ENCODE measurements around the gene KCTD17. TPM values are rescaled to one million over a fixed set of nuclear protein-coding genes. Genes with fewer than 3 reads are reported as not detected.
A peak's percentile ranks its signal among the peaks of the same experiment; 100 is the strongest.

Gene KCTD17
- total and polyA plus RNA-seq, 4 donors: 22.5 to 84.2 (median 59.1) TPM

DNA sequence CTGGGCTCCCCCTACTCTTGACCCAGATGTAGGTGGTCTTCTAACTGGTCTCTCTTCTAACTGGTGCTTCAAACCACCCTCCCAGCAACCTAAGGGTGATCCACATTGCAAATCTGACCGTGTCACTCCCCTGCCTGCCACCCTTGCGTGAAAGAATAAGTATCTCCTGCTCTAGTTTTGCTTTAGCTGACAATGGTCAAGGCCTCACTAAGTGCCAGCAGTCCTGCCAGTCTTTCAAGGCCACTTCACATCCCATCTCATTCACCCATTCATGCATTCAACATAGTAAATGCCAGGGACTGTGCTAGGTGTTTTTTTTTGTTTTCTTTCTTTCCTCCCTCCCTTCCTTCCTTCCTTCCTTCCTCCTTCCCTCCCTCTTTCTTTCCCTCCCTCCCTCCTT is 2.3 kb upstream of the KCTD17 start:
- Histone ChIP-seq H3K9me3 (ENCODE audit: control insufficient read depth, insufficient read depth, low read length) (no peaks in the 10 kb centered on the region), H3K4me1 (ENCODE audit: control insufficient read depth, insufficient read depth, low read length) (peaks cover 22% of the 10 kb centered on the region), H3K27ac (ENCODE audit: low read depth, low read length) (no peak overlapping the region), H3K27me3 (ENCODE audit: control insufficient read depth, insufficient read depth, low read length) (no peaks in the 10 kb centered on the region), H3K4me3 (ENCODE audit: low read depth, low read length) (no peak overlapping the region), H3K36me3 (ENCODE audit: control insufficient read depth, insufficient read depth, low read length) (peaks cover 17% of the 10 kb centered on the region)
- DNase-seq (ENCODE audit: low read depth in 4 of 6, low spot score in 6 of 6): no peak
- 67% methylated on average over 2 of the region's 2 CpGs for WGBS (ENCODE audit: insufficient coverage)

DNA sequence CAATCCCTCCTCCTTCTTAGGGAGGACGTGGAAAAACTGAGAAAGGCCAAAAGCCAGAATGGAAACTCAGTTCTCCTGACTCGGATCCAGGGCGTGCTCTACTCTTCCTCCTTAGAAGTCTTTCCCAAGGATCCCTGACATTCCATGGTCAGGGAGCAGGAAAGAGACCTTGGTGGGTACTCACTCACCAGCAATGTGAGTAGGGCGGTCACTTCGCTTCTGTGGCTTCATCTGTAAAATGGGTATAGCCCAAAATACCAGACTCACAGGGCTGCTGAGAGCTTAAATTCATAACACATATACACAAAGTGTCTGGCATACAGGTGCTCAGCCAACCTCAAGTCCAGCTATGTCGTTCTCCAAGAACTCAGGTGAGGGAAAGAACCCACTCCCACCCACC is 629 bp upstream of the KCTD17 start:
- no peak for DNase-seq (ENCODE audit: low read depth in 4 of 6, low spot score in 6 of 6)
- Histone ChIP-seq H3K27ac (ENCODE audit: low read depth, low read length) (no peak overlapping the region), H3K36me3 (ENCODE audit: control insufficient read depth, insufficient read depth, low read length) (peaks cover 34% of the 10 kb centered on the region), H3K9me3 (ENCODE audit: control insufficient read depth, insufficient read depth, low read length) (no peaks in the 10 kb centered on the region), H3K4me3 (ENCODE audit: low read depth, low read length) (no peak overlapping the region), H3K27me3 (ENCODE audit: control insufficient read depth, insufficient read depth, low read length) (no peaks in the 10 kb centered on the region), H3K4me1 (ENCODE audit: control insufficient read depth, insufficient read depth, low read length) (peaks cover 21% of the 10 kb centered on the region)
- WGBS (ENCODE audit: insufficient coverage): 86% methylated on average over 4 of the region's 6 CpGs

DNA sequence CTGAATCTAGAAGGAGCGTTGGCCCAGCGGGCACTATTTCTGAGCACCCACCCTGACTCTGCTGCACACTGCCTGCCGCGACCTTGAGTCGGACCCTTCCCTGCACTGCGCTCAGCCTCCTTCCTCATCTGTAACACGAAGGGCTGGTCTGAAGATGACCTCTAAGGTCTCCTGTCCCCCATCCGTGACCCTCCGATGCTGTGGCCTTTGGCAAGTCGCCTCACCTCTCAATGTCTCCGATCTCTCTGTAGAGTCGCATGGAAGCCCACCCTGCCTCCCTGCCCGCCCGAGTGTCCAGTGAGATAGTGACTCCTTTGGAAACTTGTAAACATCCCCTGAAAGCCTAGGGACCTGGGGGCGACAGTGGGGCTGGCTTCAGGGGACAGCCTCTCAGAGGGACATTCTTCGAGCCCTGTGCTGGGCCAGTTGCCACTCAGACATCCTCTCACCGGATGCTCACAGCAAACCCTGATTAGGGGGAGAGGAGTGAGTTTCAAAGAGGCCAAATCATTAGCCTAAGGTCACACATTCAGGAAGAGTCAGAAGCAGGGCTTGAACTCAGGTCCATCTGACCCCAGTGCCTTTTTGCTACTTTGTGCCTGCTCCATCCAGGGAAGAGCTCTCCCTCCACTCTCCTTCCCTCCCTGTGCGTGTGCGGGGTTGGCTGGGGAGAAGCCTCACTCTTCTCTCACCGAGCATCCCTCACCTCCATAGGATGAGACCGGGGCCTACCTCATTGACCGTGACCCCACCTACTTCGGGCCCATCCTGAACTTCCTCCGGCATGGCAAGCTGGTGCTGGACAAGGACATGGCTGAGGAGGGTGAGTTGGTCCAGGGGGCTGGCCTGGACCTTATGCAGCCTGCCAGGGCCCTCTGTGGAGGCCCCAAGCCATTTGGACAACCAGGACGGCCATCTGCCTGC is 1.1 kb downstream of the KCTD17 start:
- H3K27ac ChIP-seq (ENCODE audit: low read depth, low read length): no peak overlapping the region
- WGBS (ENCODE audit: insufficient coverage): 60% methylated on average over 19 of the region's 25 CpGs
- peaks cover 51% of the 10 kb centered on the region for H3K36me3 ChIP-seq (ENCODE audit: control insufficient read depth, insufficient read depth, low read length)
- peak overlapping the region; percentile 66 for H3K4me3 ChIP-seq (ENCODE audit: low read depth, low read length)
- H3K4me1 ChIP-seq (ENCODE audit: control insufficient read depth, insufficient read depth, low read length): peaks cover 21% of the 10 kb centered on the region
- no peaks in the 10 kb centered on the region for H3K9me3 ChIP-seq (ENCODE audit: control insufficient read depth, insufficient read depth, low read length)
- H3K27me3 ChIP-seq (ENCODE audit: control insufficient read depth, insufficient read depth, low read length): no peaks in the 10 kb centered on the region
- no peak for DNase-seq (ENCODE audit: low read depth in 4 of 6, low spot score in 6 of 6)

DNA sequence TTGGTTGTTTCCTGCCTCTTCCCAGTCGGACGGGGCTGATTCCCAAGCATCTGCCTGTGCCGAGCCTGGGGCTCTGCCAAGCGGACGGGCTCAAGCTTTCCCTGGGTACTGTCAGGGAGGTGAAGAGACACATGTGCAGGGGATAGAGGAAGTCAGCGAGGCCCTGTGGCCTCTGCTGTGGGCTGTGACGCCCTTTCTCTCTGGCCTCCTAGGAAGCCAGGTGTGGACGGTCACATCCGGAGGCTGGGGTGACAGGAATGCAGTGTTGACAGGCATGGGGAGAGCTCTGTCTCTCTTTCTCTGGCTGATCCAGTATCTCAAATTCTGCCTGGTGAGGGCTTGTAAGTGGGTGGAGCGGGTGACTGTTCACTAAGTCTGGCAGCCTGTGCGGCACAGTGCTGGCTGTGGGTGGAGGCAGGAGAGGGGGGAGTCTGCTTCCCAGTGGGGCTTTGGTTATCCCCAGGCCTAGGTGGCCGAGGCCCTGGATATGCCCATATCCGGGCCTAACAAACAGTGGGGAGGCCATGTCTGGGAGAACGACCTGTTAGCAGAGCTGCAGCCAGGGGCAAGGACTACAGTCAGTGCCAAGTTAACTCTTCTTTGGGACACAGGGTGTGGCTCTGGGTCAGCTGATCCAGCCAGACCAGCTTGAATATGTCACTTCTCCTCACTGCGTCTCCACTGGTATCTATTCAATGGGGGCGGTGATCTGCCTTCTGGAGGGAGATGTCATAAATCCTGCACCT is 1.9 kb downstream of the KCTD17 start:
- H3K36me3 ChIP-seq (ENCODE audit: control insufficient read depth, insufficient read depth, low read length): peaks cover 60% of the 10 kb centered on the region

DNA sequence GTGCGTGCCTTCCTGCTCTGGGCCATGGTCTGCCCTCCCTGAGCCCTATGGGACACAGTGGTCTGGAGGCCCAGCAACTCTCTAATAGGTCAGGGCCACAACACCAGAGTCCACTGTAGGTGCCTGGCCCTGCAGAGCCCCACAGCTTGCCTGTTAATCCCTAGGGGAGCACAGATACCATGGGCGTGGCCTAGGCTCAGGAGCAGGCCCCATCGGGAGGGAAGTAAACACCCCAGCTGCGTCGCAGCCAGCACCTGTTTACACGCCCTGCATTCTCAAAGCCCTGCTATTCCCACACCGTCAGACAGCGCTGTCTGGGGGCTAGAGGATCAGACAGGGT is 2.5 kb downstream of the KCTD17 start:
- Histone ChIP-seq H3K9me3 (ENCODE audit: control insufficient read depth, insufficient read depth, low read length) (no peaks in the 10 kb centered on the region), H3K4me3 (ENCODE audit: low read depth, low read length) (no peak overlapping the region), H3K4me1 (ENCODE audit: control insufficient read depth, insufficient read depth, low read length) (peaks cover 21% of the 10 kb centered on the region), H3K27ac (ENCODE audit: low read depth, low read length) (no peak overlapping the region), H3K36me3 (ENCODE audit: control insufficient read depth, insufficient read depth, low read length) (peaks cover 65% of the 10 kb centered on the region), H3K27me3 (ENCODE audit: control insufficient read depth, insufficient read depth, low read length) (no peaks in the 10 kb centered on the region)
- DNase-seq (ENCODE audit: low read depth in 4 of 6, low spot score in 6 of 6): no peak
- 85% methylated on average over 5 of the region's 8 CpGs for WGBS (ENCODE audit: insufficient coverage)

More for the DNA sequence above, 1.9 kb downstream of the KCTD17 start:
- Histone ChIP-seq H3K27ac (ENCODE audit: low read depth, low read length) (no peak overlapping the region), H3K9me3 (ENCODE audit: control insufficient read depth, insufficient read depth, low read length) (no peaks in the 10 kb centered on the region), H3K4me1 (ENCODE audit: control insufficient read depth, insufficient read depth, low read length) (peaks cover 21% of the 10 kb centered on the region), H3K27me3 (ENCODE audit: control insufficient read depth, insufficient read depth, low read length) (no peaks in the 10 kb centered on the region), H3K4me3 (ENCODE audit: low read depth, low read length) (no peak overlapping the region)
- no peak for DNase-seq (ENCODE audit: low read depth in 4 of 6, low spot score in 6 of 6)
- WGBS (ENCODE audit: insufficient coverage): 80% methylated on average over 16 of the region's 16 CpGs

DNA sequence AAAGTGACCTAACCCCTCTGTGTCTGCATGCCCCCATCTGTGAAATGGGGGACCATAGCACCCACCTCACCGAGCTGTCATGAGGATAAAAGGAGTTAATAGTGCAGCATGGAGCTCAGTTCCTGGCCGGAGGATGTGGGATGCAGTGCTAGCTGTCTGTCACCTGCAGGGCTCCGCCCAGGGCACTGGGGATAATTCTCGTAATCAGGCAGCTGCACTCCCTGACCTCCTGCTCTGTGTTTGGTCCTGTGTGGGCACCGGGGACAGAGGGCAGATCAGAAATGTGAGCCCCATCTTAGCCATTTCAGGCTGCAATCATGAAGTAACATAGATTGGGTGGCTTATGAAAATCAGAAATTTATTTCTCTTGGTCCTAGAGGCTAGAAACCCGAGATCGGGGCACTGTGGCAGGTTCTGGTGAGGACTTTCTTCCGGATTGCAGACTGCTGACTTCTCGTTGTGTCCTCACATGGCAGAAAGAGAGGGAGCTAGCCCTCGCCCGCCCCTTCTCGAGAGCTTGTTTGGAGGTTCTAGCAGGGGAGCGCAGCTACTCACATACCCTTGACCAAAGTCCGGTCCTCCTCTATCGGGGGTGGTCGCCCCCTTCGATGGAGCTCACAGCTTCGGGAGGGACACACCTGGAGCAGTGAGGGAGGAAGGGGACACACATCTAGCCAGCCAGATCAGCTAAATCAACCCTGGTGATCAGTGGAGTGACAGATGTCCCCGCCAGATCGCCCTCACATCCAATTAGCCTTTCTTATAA is 3.2 kb downstream of the KCTD17 start:
- WGBS (ENCODE audit: insufficient coverage): 92% methylated on average over 16 of the region's 20 CpGs
- no peak for DNase-seq (ENCODE audit: low read depth in 4 of 6, low spot score in 6 of 6)
- H3K27ac ChIP-seq (ENCODE audit: low read depth, low read length): no peak overlapping the region
- no peaks in the 10 kb centered on the region for H3K9me3 ChIP-seq (ENCODE audit: control insufficient read depth, insufficient read depth, low read length)
- no peaks in the 10 kb centered on the region for H3K27me3 ChIP-seq (ENCODE audit: control insufficient read depth, insufficient read depth, low read length)
- H3K4me1 ChIP-seq (ENCODE audit: control insufficient read depth, insufficient read depth, low read length): peaks cover 21% of the 10 kb centered on the region
- no peak overlapping the region for H3K4me3 ChIP-seq (ENCODE audit: low read depth, low read length)
- peaks cover 73% of the 10 kb centered on the region for H3K36me3 ChIP-seq (ENCODE audit: control insufficient read depth, insufficient read depth, low read length)

DNA sequence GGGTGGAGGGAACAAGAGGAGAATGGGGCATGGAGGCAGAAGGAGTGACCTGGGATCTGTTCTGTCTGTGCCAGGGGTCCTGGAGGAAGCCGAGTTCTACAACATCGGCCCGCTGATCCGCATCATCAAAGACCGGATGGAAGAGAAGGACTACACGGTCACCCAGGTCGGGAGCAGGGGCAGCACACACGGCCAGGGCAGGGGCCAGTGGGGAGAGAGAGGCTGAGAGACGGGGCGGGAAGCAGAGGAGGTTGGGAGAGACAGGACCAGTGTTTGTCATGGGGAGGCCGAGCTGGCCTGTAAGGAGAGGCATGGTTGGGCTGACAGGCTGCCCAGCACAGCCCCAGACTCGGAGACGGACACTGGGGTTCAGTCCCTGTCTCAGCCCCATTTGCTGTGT is 4.7 kb downstream of the KCTD17 start:
- Histone ChIP-seq H3K4me1 (ENCODE audit: control insufficient read depth, insufficient read depth, low read length) (peaks cover 21% of the 10 kb centered on the region), H3K9me3 (ENCODE audit: control insufficient read depth, insufficient read depth, low read length) (no peaks in the 10 kb centered on the region), H3K27ac (ENCODE audit: low read depth, low read length) (no peak overlapping the region), H3K36me3 (ENCODE audit: control insufficient read depth, insufficient read depth, low read length) (peaks cover 87% of the 10 kb centered on the region), H3K4me3 (ENCODE audit: low read depth, low read length) (no peak overlapping the region), H3K27me3 (ENCODE audit: control insufficient read depth, insufficient read depth, low read length) (no peaks in the 10 kb centered on the region)
- WGBS (ENCODE audit: insufficient coverage): 97% methylated on average over 13 of the region's 13 CpGs
- DNase-seq (ENCODE audit: low read depth in 4 of 6, low spot score in 6 of 6): no peak

DNA sequence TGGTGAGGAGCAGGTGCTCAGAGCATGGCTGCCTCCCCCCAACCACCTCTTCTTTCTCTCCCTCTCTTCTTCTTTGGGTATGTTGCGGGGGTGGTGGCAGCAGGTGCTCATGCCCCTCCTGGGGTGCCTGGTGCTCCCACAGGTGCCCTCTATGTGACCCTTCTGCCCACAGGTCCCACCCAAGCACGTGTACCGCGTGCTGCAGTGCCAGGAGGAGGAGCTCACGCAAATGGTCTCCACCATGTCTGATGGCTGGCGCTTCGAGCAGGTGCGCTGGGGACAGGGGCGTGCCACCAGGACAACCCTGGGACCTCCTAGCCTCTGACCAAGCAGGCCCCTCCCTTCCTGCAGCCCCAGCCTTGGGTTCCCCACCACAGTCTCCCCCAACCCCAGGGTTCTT is 5.7 kb downstream of the KCTD17 start:
- Histone ChIP-seq H3K27ac (ENCODE audit: low read depth, low read length) (no peak overlapping the region), H3K36me3 (ENCODE audit: control insufficient read depth, insufficient read depth, low read length) (peaks cover 97% of the 10 kb centered on the region), H3K9me3 (ENCODE audit: control insufficient read depth, insufficient read depth, low read length) (no peaks in the 10 kb centered on the region), H3K27me3 (ENCODE audit: control insufficient read depth, insufficient read depth, low read length) (no peaks in the 10 kb centered on the region), H3K4me3 (ENCODE audit: low read depth, low read length) (no peak overlapping the region), H3K4me1 (ENCODE audit: control insufficient read depth, insufficient read depth, low read length) (peaks cover 17% of the 10 kb centered on the region)
- no peak for DNase-seq (ENCODE audit: low read depth in 4 of 6, low spot score in 6 of 6)
- 86% methylated on average over 9 of the region's 9 CpGs for WGBS (ENCODE audit: insufficient coverage)

DNA sequence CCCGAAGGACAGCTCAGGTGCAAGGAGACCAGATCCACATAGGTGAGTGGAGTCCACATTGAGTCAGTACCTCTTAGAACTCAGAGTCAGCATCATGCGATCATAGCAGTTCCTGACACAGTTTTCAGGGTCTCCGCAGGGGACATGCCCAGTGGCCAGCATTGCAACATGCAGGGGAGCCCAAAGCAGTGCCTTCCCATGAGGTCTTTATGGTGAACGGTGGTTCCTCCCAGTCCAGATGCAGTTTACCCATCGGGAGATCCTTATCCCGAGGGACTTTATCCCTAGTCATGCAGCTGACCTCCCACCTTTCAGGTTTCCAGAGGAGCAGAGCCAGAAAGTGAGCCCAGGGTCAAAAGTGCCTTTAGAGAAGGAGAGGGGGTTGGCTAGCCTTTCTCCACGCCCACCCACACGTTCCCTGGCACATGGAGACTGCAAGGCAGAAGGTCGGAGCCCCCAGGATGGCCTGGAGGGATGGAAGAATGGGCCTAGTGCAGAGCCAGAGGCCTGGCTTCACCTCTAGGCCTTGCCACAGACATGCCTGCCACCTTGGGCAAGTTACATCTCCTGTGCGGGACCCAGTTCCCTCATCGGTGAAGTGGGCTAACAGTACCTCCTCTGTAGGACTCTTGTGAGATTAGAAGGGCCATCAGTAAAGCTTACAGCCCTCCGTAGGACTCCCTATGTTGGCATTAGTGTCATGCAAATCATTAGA is 6.4 kb downstream of the KCTD17 start:
- H3K27me3 ChIP-seq (ENCODE audit: control insufficient read depth, insufficient read depth, low read length): no peaks in the 10 kb centered on the region
- DNase-seq (ENCODE audit: low read depth in 4 of 6, low spot score in 6 of 6): no peak
- peaks cover 14% of the 10 kb centered on the region for H3K4me1 ChIP-seq (ENCODE audit: control insufficient read depth, insufficient read depth, low read length)
- WGBS (ENCODE audit: insufficient coverage): 90% methylated on average over 10 of the region's 12 CpGs
- no peaks in the 10 kb centered on the region for H3K9me3 ChIP-seq (ENCODE audit: control insufficient read depth, insufficient read depth, low read length)
- peaks cover 100% of the 10 kb centered on the region for H3K36me3 ChIP-seq (ENCODE audit: control insufficient read depth, insufficient read depth, low read length)
- H3K27ac ChIP-seq (ENCODE audit: low read depth, low read length): no peak overlapping the region
- H3K4me3 ChIP-seq (ENCODE audit: low read depth, low read length): no peak overlapping the region

All from spinal cord (tissue), 10 donors.